ENCODE results near the gene INPP5F.
"Not testable (repeated sequence)": the region's sequence is repeated elsewhere in the genome, so short reads cannot be mapped to it uniquely, and the experiment has no call there.

Gene INPP5F

GRCh38 chr10:119778776-119779445 lies 53.1 kb downstream of the INPP5F start:
- DNase-seq: no peak

GRCh38 chr10:119780879-119781480 lies 55.1 kb downstream of the INPP5F start:
- no peak for DNase-seq

- DNase-seq: no peak
These were observed 55.6 kb downstream of the INPP5F start for GRCh38 chr10:119781498-119781897.

DNA sequence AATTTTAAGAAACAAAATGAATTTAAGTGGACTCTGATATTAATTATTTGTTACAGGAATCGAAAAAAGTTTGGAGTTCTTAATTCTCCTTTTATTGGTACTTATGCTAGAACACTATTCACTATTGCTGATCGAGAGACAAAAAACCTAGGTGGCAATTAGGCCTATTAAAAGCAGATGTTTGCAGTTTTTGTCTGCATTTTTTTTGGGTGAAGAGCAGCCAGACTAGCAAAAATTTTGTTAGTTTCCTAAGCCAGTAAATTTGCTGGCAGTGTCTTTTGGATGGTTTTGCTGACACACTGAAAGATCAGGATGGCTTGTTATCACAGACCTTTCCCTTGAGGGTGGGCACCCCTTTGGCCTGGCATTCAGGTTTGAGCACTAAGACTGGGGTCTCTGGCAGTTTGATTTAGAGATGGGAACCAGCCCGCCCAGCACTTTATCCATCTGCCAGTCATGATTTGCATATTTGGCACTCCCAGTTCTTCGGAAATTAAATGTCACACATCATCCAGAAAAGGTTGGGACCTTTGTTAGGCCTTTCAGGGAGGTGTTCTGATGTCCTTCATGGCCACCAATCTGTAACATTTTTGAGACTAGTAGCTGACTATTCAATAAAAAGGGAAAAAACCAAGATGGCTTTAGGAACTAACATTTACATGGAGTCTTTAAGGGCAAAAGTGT lies 57.3 kb downstream of the INPP5F start:
- no peak for DNase-seq

DNA sequence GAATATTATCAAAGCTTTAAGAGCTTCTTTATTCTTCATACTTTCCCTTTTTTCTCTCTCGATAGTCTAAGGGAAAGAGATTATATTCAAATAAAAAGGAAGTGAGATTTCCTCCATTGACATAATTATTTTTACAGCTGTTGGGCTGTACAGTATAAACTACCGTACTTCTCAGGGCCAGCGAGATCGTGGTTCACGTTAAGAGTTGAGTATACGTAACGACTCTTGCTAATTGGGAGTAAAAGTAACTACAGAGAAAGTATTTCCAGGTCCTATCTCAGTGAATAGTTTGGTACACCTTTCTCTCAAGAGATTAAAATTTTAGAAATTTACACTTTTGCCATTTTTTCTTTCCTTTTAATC lies 57.8 kb downstream of the INPP5F start:
- no peak for DNase-seq

GRCh38 chr10:119784340-119785067 lies 58.7 kb downstream of the INPP5F start:
- no peak for DNase-seq

DNA sequence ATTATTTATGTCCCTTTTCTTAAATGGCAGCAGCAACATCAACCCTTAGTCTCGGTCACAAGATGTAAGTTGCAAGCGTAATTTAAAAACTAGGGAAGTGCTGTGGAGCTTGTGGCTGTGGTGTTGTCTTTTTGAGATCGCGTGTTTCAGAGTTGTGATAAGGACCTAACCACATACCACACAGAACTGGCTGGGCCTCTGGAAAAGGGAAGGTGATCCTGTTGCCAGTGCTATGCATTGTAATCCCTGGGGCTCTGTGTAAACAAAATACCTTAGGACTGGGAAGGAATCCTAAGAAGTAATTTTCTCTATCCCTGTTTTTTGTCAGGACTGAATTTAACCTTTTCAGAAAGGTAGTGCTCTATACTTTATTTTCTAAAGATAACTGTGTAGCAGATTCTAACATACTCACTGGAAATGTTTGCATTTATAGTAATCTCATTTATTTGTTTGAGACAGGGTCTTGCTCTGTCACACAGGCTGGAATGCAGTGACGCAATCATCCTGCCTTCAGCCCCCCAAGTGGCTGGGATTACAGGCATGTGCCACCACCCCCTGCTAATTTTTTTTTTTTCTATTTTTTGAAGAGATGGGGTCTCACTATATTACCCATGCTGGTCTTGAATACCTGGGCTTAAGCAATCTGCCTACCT lies 60.4 kb downstream of the INPP5F start:
- DNase-seq: no peak

GRCh38 chr10:119795101-119795500 lies 69.3 kb downstream of the INPP5F start:
- DNase-seq: not testable (repeated sequence)

- DNase-seq: no peak
These were observed 70.2 kb downstream of the INPP5F start for GRCh38 chr10:119796039-119796438.

DNA sequence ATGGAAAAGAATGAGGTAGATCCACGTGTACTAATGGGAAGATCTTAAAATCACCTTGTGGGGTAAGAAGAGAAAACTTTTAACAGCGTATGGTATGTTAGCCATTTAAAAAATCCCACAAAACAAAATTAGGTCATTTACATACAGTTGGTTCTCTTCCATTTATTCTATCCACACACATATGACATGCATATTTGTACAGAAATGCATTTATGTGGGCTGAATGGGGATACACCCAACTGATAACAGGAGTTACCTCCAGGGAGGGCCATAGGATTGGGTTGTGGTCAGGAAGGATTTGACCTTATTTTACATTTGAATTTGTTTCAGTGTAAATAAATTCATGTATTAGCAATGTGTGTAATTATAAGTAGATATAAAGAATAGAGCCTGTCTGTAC lies 75.3 kb downstream of the INPP5F start:
- DNase-seq: no peak

- DNase-seq: no peak
These were observed 76.2 kb downstream of the INPP5F start for GRCh38 chr10:119801998-119802538.

DNA sequence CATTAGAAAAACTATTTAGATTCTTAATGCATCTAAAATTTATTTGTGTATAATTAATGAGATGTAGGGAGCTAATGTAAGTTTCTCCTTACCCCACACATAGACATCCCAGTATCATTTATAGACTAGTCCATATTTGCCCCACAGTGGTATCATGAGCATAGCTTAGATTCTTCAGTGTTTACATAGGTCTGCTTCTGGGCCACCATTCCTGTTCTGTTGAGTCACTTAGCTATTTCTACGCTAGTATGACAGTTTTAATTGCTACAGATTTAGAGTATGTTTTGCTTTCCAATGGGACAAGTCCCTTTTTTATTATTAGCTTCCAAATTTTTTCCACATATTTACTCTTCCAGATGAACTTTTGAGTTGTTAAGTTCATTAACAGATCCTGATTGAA lies 77.4 kb downstream of the INPP5F start:
- DNase-seq: no peak

GRCh38 chr10:119805702-119806230 lies 79.9 kb downstream of the INPP5F start:
- DNase-seq: no peak

- DNase-seq: no peak
These were observed 80.7 kb downstream of the INPP5F start for GRCh38 chr10:119806334-119807130.

DNA sequence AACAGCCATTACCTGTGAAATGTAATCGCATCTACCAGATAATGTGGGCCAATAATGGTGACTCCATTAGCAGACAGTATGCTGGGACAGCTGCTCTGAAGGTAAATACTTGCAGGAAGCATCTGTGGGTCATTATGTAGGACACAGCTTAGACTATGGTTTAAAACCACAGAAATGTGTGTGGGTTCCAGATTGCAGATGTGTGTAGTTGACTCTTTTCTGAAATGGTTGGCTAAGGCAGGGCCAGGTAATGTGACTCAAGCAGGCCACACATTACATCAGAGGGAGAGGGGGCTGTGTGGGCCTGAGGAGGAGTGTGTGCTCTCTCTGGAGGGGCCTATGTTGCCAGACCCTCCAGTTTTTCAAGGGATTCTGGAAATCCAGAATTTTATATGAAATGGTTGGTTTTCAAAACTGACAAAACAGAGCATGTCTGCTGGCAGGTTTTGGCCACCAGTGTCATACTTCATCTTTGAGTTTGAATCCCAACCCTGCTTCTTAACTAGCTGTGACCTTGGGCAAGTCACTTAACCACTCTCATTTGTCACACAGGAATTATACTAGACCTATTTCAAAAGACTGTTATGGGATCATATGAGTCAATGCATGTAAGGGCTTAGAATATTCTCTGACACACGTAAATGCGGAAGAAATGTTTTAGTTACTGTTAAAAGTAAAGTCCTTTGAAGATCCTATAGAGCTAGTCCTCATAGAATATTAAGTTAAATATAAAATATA lies 82.3 kb downstream of the INPP5F start:
- no peak for DNase-seq

DNA sequence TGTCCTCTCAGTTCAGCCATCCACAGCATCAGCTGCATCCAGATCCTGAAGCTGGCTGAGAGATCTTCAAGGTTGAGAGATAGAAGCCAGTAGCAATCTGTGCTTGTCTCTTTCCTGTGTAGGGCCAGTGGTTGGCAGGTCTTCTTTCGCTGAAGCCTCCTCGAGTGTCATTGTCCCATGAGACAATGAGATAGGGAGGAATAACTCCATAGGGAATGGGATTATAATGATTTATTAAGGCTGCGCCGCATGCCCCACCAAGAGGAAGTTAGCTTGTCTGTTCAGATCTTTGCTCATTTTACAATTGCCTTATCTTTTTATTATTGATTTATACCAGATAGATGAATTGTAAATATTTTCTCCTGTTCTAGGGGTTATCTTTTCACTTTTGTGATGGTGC lies 85.3 kb downstream of the INPP5F start:
- no peak for DNase-seq

- no peak for DNase-seq
These were observed 86.8 kb downstream of the INPP5F start for GRCh38 chr10:119812684-119813083.

DNA sequence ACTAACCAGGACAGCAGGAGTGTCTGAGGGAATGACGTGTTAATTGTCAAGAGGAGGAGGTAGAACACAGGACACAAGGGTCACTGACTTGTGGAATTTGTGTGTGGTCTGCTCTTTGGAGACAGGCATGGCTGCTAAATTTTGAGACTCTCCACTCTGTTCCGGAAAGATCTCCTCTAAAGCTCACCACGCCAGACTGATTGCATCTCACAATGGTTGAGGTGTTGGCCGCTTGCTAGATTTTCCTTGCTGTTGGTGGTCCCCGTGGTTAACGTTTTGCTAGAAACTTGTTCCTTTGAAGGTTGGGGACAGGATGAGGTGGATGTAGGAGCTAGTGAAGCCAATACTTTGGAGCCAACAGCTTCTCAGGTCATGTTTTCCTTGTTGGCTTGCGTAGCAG lies 89.8 kb downstream of the INPP5F start:
- DNase-seq: no peak

DNA sequence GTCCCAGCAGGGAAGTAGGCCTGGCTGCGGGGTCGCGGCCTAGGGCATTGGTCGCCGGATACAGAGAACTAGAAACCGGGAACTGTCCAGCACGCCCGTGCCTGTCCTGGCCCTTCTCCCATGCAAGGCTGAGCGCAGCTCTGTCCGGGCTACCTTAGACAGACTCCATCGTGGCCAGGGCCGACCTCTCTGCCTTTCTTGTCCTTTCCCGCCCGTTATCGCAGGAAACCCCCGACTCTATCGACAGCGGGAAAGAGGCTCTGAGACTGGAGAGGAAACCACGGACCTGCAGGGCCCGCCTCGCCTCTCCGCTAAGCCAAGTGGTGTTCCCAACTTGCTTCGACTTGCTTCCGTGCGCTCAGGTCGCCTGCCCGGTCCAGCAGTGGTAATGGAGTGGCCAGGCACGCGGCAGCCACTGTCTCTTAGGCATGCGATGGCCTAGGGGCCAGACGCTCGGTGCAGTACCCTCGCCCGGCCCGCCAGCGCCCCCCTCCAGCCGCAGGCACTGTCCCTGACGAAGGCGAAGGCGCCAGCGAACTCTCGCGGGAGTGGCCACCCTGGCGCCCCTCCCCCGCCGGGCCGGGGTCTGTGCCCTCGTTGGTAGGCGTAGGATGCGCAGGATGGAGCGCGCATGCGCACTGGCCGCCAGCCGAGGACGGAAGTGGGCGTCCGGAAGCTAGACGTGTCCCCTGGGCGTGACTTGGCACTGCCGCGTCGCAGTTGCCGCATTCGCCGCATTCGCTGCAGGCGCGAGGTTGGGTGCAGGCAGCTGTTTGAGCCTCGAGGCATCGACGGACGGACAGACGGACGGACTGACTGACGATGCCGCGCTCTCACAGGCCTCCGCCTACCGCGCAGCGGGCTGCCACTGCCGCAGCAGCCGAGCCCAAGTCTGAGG lies 92.4 kb downstream of the INPP5F start:
- DNase-seq: no peak

DNA sequence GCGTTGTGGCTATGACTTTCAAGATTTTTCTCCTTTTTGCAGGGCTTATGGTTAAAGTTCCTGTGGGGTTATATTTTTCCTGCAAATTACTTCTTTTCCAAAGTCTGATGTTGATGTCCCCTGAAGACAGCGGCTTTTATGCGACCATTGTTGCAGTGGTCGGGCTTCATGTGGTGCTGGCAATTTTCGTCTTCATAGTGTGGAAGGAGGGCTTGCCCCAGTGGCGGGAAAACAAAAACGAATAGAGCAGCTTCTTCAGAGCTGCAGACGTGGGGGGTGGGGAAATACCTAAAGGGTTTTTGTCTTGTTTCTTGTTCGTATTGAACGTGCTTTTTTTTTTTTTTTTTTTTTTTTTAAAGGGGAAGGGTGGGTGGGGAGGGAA lies 93.0 kb downstream of the INPP5F start:
- DNase-seq: no peak

Measured in NCI-H446 treated with DMSO at 0.1 percent for 48 hours (cell line).